ENCODE measurements around the gene BMF.

BMF gene

GRCh38 chr15:40088929-40089755 is 19.5 kb downstream of the BMF start:
- TF ChIP-seq POLR2A (IDR thresholded peaks at IDR 0.05; ENCODE audit: low read depth, low read length): no peak
- TF ChIP-seq POLR2AphosphoS5 (IDR thresholded peaks at IDR 0.05; ENCODE audit: low read depth, low read length): no peak
- TF ChIP-seq TAF1 (IDR thresholded peaks at IDR 0.05; ENCODE audit: borderline replicate concordance, low read depth, low read length): no peak
- FAIRE-seq (no peak), DNase-seq (ENCODE audit: insufficient read length) (no peak)

GRCh38 chr15:40087991-40088928 is 20.4 kb downstream of the BMF start:
- TF ChIP-seq POLR2AphosphoS5 (IDR thresholded peaks at IDR 0.05; ENCODE audit: low read depth, low read length) (no peak), POLR2A (IDR thresholded peaks at IDR 0.05; ENCODE audit: low read depth, low read length) (0 out of 2 replicates have a peak, but pooled peaks have one; percentile 5), TAF1 (IDR thresholded peaks at IDR 0.05; ENCODE audit: borderline replicate concordance, low read depth, low read length) (no peak)
- DNase-seq (ENCODE audit: insufficient read length): no peak
- FAIRE-seq: no peak

- DNase-seq (ENCODE audit: insufficient read length) (no peak), FAIRE-seq (no peak)
- TF ChIP-seq POLR2A (IDR thresholded peaks at IDR 0.05; ENCODE audit: low read depth, low read length) (no peak), POLR2AphosphoS5 (IDR thresholded peaks at IDR 0.05; ENCODE audit: low read depth, low read length) (no peak)
These were observed 21.4 kb downstream of the BMF start for GRCh38 chr15:40087068-40087810.

GRCh38 chr15:40085266-40085665 is 23.4 kb downstream of the BMF start:
- no peak for DNase-seq (ENCODE audit: insufficient read length)
- no peak for FAIRE-seq
- TF ChIP-seq POLR2AphosphoS5 (IDR thresholded peaks at IDR 0.05; ENCODE audit: low read depth, low read length) (no peak), POLR2A (IDR thresholded peaks at IDR 0.05; ENCODE audit: low read depth, low read length) (no peak)

GRCh38 chr15:40084650-40085049 is 24.0 kb downstream of the BMF start:
- TF ChIP-seq POLR2AphosphoS5 (IDR thresholded peaks at IDR 0.05; ENCODE audit: low read depth, low read length) (no peak), POLR2A (IDR thresholded peaks at IDR 0.05; ENCODE audit: low read depth, low read length) (no peak), TAF1 (IDR thresholded peaks at IDR 0.05; ENCODE audit: borderline replicate concordance, low read depth, low read length) (no peak)
- FAIRE-seq (no peak), DNase-seq (ENCODE audit: insufficient read length) (no peak)

GRCh38 chr15:40082195-40082883 is 26.3 kb downstream of the BMF start:
- DNase-seq (ENCODE audit: insufficient read length) (no peak), FAIRE-seq (peak; percentile 81)
- TF ChIP-seq POLR2AphosphoS5 (IDR thresholded peaks at IDR 0.05; ENCODE audit: low read depth, low read length) (no peak), POLR2A (IDR thresholded peaks at IDR 0.05; ENCODE audit: low read depth, low read length) (no peak), TAF1 (IDR thresholded peaks at IDR 0.05; ENCODE audit: borderline replicate concordance, low read depth, low read length) (no peak)

GRCh38 chr15:40081691-40082194 is 26.9 kb downstream of the BMF start:
- TF ChIP-seq POLR2A (IDR thresholded peaks at IDR 0.05; ENCODE audit: low read depth, low read length) (no peak), POLR2AphosphoS5 (IDR thresholded peaks at IDR 0.05; ENCODE audit: low read depth, low read length) (no peak), TAF1 (IDR thresholded peaks at IDR 0.05; ENCODE audit: borderline replicate concordance, low read depth, low read length) (no peak)
- no peak for DNase-seq (ENCODE audit: insufficient read length)

GRCh38 chr15:40080847-40081246 is 27.8 kb downstream of the BMF start:
- no peak for FAIRE-seq
- DNase-seq (ENCODE audit: insufficient read length): no peak

More at GRCh38 chr15:40081691-40082194, 26.9 kb downstream of the BMF start:
- no peak for FAIRE-seq

GRCh38 chr15:40080104-40080503 is 28.6 kb downstream of the BMF start:
- DNase-seq (ENCODE audit: insufficient read length) (no peak), FAIRE-seq (no peak)
- TF ChIP-seq TAF1 (IDR thresholded peaks at IDR 0.05; ENCODE audit: borderline replicate concordance, low read depth, low read length) (no peak), POLR2A (IDR thresholded peaks at IDR 0.05; ENCODE audit: low read depth, low read length) (no peak), POLR2AphosphoS5 (IDR thresholded peaks at IDR 0.05; ENCODE audit: low read depth, low read length) (no peak)

More at GRCh38 chr15:40080847-40081246, 27.8 kb downstream of the BMF start:
- TF ChIP-seq POLR2A (IDR thresholded peaks at IDR 0.05; ENCODE audit: low read depth, low read length) (no peak), TAF1 (IDR thresholded peaks at IDR 0.05; ENCODE audit: borderline replicate concordance, low read depth, low read length) (no peak), POLR2AphosphoS5 (IDR thresholded peaks at IDR 0.05; ENCODE audit: low read depth, low read length) (no peak)

- FAIRE-seq: no peak
- TF ChIP-seq POLR2A (IDR thresholded peaks at IDR 0.05; ENCODE audit: low read depth, low read length) (no peak), POLR2AphosphoS5 (IDR thresholded peaks at IDR 0.05; ENCODE audit: low read depth, low read length) (no peak), TAF1 (IDR thresholded peaks at IDR 0.05; ENCODE audit: borderline replicate concordance, low read depth, low read length) (no peak)
These were observed 29.2 kb downstream of the BMF start for GRCh38 chr15:40079456-40079855.

More at GRCh38 chr15:40079456-40079855, 29.2 kb downstream of the BMF start:
- DNase-seq (ENCODE audit: insufficient read length): no peak

Data from GM12892 (cell line).